Body of pancreas (tissue), 4 donors: ENCODE data around the gene NDUFA1.

ENCODE experiments used
- POLR2A ChIP-seq, 3 donors: fragments of 450-650 bp; IDR thresholded peaks; one replicate each; pipeline ENCODE4 v1.6.1; 2016; ENCODE audit warnings: antibody characterized with exemption in 3 of 3, mild to moderate bottlenecking in 2 of 3
- TF ChIP-seq, protein P1 (sequence below), 7 experiments: fragments of 450-650 bp in 4 of 7; fragments of 200-600 bp in 3 of 7; sonication (generic) in 3 of 7; IDR thresholded peaks; one replicate each; pipeline ENCODE4 v1.5.1; 2016 to 2019; ENCODE audit warnings: antibody characterized with exemption in 7 of 7

DNA sequence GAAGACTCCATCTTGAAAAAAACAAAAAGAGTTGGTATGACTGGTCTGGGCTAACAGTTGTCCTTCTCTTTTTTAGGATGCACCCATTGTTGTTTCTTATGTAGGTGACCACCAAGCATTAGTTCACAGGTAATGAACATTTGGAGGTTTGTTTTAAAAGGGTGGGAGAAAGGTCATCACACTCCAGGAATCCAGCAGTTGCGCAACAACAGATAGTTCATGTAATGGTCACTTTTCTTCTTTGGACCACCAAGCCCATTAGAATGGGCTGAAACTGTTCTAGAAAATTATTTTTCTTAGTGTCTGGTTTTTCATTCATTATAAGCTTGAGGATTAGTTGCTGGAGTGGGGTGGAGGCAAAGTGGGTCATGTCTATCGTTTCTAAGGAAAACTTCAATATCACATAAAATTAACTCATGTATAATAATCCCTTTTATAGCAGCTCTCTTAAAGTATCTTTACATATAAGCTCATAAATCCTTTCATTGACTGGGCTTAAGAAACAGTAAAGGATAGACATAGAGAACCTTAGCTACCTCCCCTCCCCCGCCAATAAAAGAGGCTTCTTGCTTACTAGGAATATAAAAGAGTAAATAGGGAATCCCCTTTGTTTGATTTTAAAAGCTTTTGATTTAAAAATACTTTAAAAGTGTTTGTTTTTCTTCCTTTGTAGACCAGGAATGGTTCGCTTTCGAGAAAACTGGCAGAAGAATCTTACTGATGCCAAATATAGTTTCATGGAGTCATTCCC lies 48.4 kb downstream of the NDUFA1 start:
- TF ChIP-seq, protein P1, sequence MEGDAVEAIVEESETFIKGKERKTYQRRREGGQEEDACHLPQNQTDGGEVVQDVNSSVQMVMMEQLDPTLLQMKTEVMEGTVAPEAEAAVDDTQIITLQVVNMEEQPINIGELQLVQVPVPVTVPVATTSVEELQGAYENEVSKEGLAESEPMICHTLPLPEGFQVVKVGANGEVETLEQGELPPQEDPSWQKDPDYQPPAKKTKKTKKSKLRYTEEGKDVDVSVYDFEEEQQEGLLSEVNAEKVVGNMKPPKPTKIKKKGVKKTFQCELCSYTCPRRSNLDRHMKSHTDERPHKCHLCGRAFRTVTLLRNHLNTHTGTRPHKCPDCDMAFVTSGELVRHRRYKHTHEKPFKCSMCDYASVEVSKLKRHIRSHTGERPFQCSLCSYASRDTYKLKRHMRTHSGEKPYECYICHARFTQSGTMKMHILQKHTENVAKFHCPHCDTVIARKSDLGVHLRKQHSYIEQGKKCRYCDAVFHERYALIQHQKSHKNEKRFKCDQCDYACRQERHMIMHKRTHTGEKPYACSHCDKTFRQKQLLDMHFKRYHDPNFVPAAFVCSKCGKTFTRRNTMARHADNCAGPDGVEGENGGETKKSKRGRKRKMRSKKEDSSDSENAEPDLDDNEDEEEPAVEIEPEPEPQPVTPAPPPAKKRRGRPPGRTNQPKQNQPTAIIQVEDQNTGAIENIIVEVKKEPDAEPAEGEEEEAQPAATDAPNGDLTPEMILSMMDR (IDR thresholded peaks at IDR 0.05) = no peak
- no peak for TF ChIP-seq POLR2A (IDR thresholded peaks at IDR 0.05)
